ENCODE measurements around the gene KNDC1. TPM values are rescaled to one million over a fixed set of nuclear protein-coding genes. Genes with fewer than 3 reads are reported as not detected.

The KNDC1 gene
- total and polyA plus RNA-seq, 2 of the 4 experiments (the other 2 are of a cell fraction), result 0.18 to 1.1 TPM

DNA sequence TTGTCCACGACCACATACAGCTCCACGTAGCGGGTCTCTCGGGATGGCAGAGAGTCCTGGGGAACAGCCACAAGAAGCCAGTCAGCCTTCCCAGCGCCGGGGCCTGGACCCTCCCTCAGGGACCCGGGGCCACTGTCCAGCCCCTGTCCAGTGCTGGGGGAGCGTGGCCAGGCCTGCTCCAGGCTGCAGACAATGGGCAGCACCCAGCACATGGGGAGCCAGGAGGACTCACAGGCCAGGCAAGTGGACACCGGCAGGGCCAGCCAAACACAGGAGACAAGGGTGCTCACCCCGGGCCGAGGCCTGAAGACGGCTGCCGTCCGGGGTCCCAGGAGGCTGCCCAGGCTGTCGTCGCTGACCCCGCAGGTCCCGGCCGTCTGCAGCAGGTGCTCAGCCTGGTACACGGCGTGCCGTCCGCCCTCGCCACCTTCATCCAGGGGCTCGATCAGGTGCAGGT, 113.0 kb downstream of the KNDC1 start:
- H2BK120ac ChIP-seq (ENCODE audit: low read depth, low read length), result no peak overlapping the region
- no peak overlapping the region for H3K14ac ChIP-seq (replicated peaks; ENCODE audit: low read depth, low read length)
- no peak overlapping the region for H4K5ac ChIP-seq (ENCODE audit: low read depth, low read length)
- POLR2A ChIA-PET (ENCODE audit: unreplicated experiment), result no interaction called here
- no peak for TF ChIP-seq CHD1 (IDR thresholded peaks at IDR 0.05; ENCODE audit: low read depth, low read length)
- TF ChIP-seq MAFK (IDR thresholded peaks at IDR 0.05; ENCODE audit: low read depth, low read length), result no peak
- no peak for TF ChIP-seq NFE2L2 (IDR thresholded peaks at IDR 0.05; ENCODE audit: low read depth, low read length)
- no peak for TF ChIP-seq POLR2A (IDR thresholded peaks at IDR 0.05; ENCODE audit: low read depth, low read length)
- TF ChIP-seq RFX5 (IDR thresholded peaks at IDR 0.05; ENCODE audit: low read depth, low read length), result no peak
- TF ChIP-seq SMC3 (IDR thresholded peaks at IDR 0.05; ENCODE audit: low read depth, low read length), result no peak
- TF ChIP-seq CEBPB (IDR thresholded peaks at IDR 0.05; ENCODE audit: low read depth, low read length), result no peak
- no peak for TF ChIP-seq MXI1 (IDR thresholded peaks at IDR 0.05; ENCODE audit: borderline replicate concordance, low read depth, low read length)
- TF ChIP-seq, protein P1, sequence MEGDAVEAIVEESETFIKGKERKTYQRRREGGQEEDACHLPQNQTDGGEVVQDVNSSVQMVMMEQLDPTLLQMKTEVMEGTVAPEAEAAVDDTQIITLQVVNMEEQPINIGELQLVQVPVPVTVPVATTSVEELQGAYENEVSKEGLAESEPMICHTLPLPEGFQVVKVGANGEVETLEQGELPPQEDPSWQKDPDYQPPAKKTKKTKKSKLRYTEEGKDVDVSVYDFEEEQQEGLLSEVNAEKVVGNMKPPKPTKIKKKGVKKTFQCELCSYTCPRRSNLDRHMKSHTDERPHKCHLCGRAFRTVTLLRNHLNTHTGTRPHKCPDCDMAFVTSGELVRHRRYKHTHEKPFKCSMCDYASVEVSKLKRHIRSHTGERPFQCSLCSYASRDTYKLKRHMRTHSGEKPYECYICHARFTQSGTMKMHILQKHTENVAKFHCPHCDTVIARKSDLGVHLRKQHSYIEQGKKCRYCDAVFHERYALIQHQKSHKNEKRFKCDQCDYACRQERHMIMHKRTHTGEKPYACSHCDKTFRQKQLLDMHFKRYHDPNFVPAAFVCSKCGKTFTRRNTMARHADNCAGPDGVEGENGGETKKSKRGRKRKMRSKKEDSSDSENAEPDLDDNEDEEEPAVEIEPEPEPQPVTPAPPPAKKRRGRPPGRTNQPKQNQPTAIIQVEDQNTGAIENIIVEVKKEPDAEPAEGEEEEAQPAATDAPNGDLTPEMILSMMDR (conservative IDR thresholded peaks at IDR 0.05; ENCODE audit: low read depth, low read length), result no peak
- intact Hi-C loops (cut with micrococcal nuclease), result no loop called here
- H2AK9ac ChIP-seq (replicated peaks; ENCODE audit: low read depth, low read length, poor library complexity), result peak overlapping the region; percentile 28
- no peak overlapping the region for H2BK5ac ChIP-seq (ENCODE audit: low read depth, low read length, poor library complexity, severe bottlenecking)
- H3K79me1 ChIP-seq (ENCODE audit: low read depth in 1 of 2, low read length in 2 of 2), result peaks cover 0 to 1% of the 10 kb centered on the region in 2 experiments; a peak in 1 of 4 replicates
- BruUV-seq (replicated peaks), result no TSS peak
- CTCF ChIA-PET, result no interaction called here
- no peaks in the 10 kb centered on the region for H3K9me3 ChIP-seq (ENCODE audit: control insufficient read depth, insufficient read depth, low read length)
- whole genome bisulfite sequencing, 2 experiments (ENCODE audit: extremely low coverage in 2 of 2, insufficient read length in 1 of 2), result 89% methylated on average over 12 of the region's 25 CpGs; no CpG with 5 or more reads in 1 of the 2 experiments
- no peak overlapping the region for H3K27ac ChIP-seq (ENCODE audit: insufficient read depth, low read length)
- no peak overlapping the region for H4K91ac ChIP-seq (ENCODE audit: insufficient read depth, low read depth, low read length)
- no peak overlapping the region for H3K18ac ChIP-seq (ENCODE audit: low read depth, low read length)
- no peak overlapping the region for H2AK5ac ChIP-seq (ENCODE audit: low read depth, low read length)
- dilution Hi-C loops (cut with HindIII; ENCODE audit: low sequenced_read_pairs, unreplicated experiment), result no loop called here
- H3K4me3 ChIP-seq (ENCODE audit: insufficient read depth, low read depth, low read length), result no peak overlapping the region
- no peak for ATAC-seq (ENCODE audit: low read depth)
- H2BK20ac ChIP-seq (ENCODE audit: low read depth, low read length), result no peak overlapping the region
- H3K4me1 ChIP-seq (ENCODE audit: control insufficient read depth, insufficient read depth, low read length), result peaks cover 3% of the 10 kb centered on the region; the same call in 1 of the 2 replicates
- H3K4ac ChIP-seq (ENCODE audit: low read depth, low read length), result no peak overlapping the region
- H3K9me1 ChIP-seq (ENCODE audit: insufficient read depth, low read length), result no peaks in the 10 kb centered on the region
- H3K23ac ChIP-seq (ENCODE audit: low read depth, low read length), result no peak overlapping the region
- no peak overlapping the region for H4K8ac ChIP-seq (ENCODE audit: low read depth in 2 of 2, low read length in 2 of 2)
- DNase-seq, result no peak
- no peak overlapping the region for H3K9ac ChIP-seq (ENCODE audit: low read depth, low read length)
- in situ Hi-C loops (cut with MboI; ENCODE audit: low sequenced_read_pairs), result loop anchor here (25.0 kb wide), 1 partner anchor 611 kb away; no protein-coding TSS in a partner anchor
- H3K27me3 ChIP-seq (ENCODE audit: control insufficient read depth, insufficient read depth, low read length), result peaks cover 9% of the 10 kb centered on the region
- H2AFZ ChIP-seq (replicated peaks; ENCODE audit: low read length, poor library complexity), result no peak overlapping the region
- H3K36me3 ChIP-seq (ENCODE audit: control insufficient read depth, insufficient read depth, low read length), result peaks cover 4% of the 10 kb centered on the region; the same call in 1 of the 2 replicates
- no peak overlapping the region for H2BK15ac ChIP-seq (ENCODE audit: low read depth, low read length)
- no peak overlapping the region for H3K56ac ChIP-seq (ENCODE audit: extremely low read depth, insufficient read depth, low read length)
- H4K20me1 ChIP-seq (ENCODE audit: insufficient read depth, low read length), result 0 out of 2 replicates have a peak, but pooled peaks cover 1% of the 10 kb centered on the region
- no peak overlapping the region for H3K4me2 ChIP-seq (ENCODE audit: low read depth, low read length)
